Measurements from ENCODE around the gene PBX3.

DNA sequence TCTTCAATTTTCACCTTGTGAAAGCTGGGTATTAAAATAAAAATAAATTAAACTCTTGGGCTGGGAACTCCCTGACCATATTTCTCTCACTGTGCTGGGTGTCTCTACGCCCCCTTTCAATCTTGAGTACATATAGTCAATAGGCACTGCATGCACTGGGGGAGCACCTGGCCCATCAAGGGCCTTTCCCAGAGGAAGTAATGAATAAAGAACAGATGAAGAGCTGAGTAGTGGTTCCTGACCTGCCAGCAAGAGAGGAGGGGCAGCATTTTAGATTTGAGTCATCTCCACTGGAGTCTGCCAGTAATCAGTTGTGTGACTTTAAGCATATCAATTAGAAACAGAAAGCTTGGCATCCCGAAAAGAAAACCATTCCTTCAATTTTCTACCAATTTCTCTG, 46.4 kb upstream of the PBX3 start:
- TF ChIP-seq, protein P1, sequence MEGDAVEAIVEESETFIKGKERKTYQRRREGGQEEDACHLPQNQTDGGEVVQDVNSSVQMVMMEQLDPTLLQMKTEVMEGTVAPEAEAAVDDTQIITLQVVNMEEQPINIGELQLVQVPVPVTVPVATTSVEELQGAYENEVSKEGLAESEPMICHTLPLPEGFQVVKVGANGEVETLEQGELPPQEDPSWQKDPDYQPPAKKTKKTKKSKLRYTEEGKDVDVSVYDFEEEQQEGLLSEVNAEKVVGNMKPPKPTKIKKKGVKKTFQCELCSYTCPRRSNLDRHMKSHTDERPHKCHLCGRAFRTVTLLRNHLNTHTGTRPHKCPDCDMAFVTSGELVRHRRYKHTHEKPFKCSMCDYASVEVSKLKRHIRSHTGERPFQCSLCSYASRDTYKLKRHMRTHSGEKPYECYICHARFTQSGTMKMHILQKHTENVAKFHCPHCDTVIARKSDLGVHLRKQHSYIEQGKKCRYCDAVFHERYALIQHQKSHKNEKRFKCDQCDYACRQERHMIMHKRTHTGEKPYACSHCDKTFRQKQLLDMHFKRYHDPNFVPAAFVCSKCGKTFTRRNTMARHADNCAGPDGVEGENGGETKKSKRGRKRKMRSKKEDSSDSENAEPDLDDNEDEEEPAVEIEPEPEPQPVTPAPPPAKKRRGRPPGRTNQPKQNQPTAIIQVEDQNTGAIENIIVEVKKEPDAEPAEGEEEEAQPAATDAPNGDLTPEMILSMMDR (conservative IDR thresholded peaks at IDR 0.05 in 1 of 2, IDR thresholded peaks at IDR 0.05 in 1 of 2; ENCODE audit: low read depth in 1 of 2, low read length in 2 of 2), result no peak
- no peak for TF ChIP-seq EZH2 (IDR thresholded peaks at IDR 0.05; ENCODE audit: low read length, missing control alignments)
